HUDEP-2 (cell line): ENCODE results near the gene SLC25A26.

ENCODE experiments used
- DNase-seq, 76 experiments: peaks; one replicate each; lab custom pipeline; 2025; ENCODE audit not compliant: unreplicated experiment in 76 of 76; lab: John Stamatoyannopoulos, UW

The SLC25A26 gene

DNA sequence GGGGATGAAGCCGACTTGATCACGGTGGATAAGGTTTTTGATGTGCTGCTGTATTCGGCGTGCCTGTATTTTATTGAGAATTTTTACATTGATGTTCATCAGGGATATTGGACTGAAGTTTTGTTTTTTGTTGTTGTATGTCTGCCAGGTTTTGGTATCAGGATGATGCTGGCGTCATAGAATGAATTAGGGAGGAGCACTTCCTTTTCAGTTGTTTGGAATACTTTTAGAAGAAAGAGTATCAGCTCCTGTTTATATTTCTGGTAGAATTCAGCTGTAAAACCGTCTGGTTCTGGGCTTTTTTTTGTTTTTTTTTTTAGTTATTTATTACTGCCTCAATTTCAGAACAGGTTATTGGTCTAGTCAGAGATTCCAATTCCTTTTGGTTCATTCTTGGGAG lies 93.7 kb downstream of the SLC25A26 start:
- no peak for DNase-seq

DNA sequence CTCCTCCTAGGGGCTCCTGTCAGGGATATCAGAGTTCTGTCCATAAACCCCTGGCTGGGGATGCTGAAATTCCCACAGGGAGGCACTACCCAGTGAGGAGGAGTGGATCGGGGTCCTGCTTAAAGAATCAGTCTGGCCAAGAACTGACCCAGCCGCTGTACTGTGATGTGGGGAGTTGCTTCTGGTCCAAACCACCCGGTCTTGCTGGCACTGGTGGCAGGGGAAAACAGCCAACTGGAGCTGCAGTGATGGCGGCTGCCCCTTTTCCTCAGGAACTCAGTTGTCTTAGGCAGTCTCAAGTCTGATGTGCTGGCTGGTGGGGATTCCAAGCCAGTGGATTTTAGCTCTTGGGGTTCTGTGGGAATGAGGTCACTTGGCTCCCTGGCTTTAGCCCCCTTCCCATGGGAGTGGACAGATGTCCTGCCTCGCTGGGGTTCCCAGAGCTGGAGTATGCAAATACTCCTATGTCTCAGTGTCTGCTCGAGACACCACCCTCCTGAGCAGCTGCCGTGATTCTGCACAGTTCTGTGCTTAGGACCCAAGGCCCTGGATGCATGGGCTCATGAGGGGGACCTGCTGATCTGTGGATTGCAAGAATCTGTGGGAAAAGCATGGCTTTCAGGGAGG lies 97.1 kb downstream of the SLC25A26 start:
- no peak for DNase-seq

DNA sequence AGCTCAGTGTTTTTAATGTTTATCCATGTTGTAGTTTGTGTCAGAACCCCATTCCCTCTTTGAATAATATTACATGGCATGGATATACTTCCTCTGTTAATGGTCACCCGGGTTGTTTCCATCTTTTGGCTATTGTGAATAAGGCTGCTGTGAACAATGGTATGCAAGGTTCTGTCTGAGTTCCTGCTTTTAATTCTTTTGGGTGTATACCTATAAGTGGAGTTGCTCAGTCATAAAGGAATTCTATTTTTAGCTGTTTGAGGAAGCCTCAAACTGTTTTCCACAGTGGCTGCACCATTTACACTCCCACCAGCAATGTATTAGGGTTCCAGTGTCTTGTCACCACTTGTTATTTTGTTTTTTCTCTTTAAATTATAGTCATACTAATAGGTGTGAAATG lies 99.6 kb downstream of the SLC25A26 start:
- DNase-seq, result no peak

DNA sequence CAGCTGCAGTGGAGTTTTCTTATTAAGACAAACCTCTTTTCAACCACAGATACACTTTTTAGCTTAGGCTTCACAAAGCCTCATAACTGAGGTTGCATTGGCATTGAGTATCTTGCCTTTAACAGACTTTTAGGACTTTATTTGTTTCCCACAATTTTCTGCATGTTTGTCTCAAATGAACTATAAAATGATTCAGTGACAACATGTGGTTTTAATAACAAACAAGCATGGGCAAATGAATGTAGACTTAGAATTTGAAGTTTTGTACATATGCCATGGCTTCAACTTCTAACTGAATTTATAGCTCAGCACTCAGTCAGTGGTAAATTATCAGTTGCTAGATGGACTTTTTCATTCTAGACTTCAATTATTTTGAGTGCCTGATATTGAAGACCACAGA lies 101.6 kb downstream of the SLC25A26 start:
- DNase-seq, result no peak

DNA sequence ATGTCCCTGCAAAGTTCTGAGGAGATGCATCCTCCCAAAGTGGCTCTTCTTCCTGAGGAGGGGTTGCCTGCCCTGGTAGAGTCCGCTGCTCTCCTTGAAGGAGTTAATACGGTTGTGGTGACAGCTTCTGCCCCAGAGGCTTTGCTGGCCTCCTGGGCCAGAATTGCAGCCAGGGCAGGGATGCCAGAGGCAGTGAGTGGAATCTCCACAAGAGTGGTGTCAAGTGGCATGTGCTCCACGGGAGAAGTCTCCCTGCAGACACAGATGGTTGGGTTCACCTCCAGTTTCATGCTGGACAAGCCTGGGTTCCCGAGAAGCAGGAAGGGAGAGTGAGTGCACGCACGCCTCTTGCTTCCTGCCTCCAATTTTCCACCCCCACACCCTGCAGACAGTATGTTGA lies 105.5 kb downstream of the SLC25A26 start:
- DNase-seq, result no peak

DNA sequence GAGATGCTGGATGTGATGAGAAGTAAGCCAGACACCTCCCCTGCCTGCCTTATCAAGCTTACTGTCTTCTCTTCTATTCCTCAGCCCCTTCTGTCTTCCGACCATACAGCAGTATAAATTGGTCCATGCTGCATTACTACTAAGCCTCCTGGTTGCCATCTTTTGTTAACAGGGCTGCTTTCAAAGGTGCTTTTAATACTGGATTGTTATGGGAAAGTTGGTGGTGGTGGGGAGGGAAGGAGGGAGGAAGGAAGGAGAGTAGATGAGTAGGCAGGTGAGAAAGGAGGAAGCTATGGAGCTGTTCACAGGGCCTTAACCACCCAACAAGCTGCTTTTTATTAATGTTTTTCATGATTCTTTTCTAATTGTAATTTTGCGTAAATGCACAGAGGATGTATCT lies 114.9 kb downstream of the SLC25A26 start:
- no peak for DNase-seq

DNA sequence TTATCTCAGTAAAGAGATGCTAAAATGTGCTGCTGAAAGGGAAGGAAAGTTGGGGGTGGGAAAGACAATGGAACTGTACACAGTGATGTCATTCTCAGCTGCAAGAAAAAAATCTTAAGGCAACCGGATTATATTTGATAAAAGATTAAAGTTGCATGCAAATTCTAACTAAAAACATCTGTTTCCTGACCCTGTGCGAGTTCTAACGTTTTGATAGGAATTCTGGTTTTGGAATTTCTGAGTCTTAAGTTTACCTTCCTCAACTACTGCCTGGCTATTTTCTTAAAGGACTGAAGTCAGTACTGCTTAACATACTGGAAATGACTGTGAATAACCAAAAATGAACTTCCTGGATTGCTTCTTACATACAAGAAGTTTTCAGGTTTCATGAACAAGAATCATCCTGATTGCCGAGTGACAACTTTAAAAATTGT lies 115.5 kb downstream of the SLC25A26 start:
- no peak for DNase-seq

DNA sequence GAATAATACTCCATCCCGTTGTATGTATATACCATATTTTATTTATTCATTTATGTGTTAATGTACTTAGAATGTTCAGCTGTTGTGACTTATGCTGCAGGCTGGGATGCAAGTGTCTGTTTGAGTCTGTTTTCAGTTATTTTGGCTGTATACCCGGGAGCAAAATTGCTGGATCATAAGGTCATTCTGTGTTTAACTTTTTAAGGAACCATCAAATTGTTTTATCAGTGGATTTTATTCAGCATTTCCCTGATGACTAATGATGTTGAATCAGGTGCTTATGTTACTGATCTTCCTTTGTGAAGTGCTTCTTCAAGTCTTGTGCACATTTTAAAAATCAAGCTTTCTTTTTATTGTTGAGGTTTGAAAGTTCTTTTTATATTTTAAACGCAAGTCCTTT lies 118.1 kb downstream of the SLC25A26 start:
- DNase-seq, result no peak

DNA sequence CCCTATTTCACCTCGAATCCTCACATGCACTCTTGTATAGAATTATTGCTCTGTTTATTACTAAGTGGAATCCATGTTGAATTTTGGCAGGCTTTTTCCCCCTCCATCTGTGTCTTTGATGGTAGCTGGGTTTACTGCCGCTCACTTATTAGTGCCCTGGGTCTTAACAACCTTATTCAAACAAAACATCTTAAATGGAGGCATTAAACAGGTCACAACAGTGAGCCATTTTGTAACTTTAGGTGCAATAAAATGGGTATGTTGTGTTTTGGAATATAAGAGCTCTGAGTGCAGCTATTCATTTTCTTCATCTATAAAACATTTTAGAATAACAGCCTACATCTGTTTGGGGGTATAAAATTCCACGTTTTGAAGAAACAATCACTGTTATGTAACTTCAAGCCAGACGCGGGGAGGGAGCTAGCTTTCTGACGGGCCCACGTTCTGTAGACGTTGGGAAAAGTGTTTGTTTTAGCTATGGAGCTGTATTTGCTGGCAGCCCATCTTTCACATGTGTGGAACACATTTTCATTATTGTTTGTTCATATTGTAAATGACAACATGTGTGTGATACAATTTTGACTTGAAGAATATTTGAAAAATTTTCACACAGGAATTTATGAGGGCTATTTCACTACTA lies 122.0 kb downstream of the SLC25A26 start:
- DNase-seq, result no peak

DNA sequence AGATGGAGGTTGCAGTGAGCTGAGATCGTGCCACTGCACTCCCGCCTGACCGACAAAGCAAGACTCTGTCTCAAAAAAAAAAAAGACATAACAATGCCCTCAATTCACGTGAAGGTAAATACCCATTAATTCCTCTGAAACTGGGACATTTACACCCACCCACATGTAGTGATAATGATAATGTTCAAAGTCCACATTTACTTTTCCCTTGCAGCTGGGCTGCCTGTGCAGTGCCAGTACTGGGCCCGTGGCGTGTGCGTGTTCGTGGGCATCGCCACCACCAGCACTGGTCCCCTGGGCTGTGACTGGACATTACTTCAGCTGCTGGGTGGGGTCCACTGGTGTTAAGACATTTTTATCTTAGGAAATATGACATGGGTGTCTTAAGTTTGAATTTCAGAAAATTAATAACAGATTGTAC lies 123.6 kb downstream of the SLC25A26 start:
- no peak for DNase-seq

DNA sequence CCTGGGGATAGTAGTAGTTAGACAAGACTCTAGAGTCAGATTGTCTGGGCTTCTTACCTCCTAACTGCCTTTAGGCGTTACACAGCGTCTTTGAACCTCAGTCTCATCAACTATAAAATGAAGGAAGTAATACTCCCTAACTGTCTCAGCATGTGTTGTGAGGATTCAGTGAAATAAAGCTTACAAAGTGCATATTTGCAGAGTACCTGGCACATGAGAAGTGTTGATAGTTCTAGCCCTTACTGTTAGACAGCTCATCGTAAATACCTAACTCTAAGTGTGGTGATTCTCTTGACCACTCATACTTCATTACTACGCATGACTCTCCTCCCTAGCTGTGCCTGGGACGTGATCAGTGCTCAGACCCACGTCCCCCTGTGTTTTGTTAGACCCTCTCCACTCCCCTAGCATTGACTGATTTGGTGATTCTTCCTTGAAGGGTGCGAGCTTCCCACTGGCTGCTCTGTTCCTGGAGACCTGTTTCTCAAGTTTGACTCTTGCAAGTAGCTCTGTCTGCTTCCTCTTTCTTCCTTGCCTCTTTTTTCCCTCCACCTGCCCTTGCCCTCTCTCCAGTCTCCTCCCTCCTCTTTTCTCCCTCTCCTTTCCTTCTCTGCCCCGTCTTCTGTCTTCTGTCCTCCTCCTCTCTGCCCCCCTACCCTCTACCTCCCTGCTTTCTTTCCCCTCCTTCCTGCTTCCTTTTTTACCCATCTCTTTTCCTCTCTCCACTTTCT lies 124.2 kb downstream of the SLC25A26 start:
- no peak for DNase-seq

DNA sequence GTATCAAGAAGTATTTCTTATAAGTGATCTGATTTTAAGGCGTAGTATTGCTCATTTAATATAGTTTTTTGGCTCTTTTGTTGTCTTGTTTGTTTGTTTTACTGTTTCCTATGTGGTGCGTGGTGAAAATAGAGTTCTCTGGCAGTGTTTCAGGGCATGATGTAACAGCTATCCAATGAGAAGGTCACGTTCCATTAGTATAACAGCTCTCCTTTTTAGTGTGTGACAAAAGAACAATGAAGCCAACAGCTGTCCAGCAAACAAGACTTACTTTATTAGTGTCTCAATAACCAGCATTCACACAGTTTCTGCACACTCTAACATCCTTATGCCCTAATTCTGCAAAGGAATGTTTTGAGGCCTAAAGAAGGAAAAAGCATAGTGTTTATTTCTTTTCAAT lies 127.9 kb downstream of the SLC25A26 start:
- DNase-seq, result no peak

DNA sequence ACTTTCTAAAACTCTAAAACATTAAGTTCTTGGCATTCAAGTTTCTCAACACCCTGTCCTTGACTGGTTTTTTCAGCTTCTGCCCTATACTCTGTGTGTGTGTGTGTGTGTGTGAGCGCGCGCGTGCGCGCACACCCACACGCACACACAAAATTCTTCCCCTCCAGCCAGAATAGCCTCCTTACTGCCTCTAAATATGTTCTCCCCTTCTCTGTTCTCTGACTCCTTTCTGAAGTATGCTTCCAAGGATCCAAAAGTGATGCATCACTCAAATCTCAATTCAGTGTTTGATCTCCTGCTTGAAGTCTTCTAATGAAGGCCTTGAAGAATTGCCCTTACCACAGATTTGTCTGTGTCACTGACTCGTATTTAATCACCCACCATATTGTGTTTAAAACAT lies 129.8 kb downstream of the SLC25A26 start:
- DNase-seq, result no peak

DNA sequence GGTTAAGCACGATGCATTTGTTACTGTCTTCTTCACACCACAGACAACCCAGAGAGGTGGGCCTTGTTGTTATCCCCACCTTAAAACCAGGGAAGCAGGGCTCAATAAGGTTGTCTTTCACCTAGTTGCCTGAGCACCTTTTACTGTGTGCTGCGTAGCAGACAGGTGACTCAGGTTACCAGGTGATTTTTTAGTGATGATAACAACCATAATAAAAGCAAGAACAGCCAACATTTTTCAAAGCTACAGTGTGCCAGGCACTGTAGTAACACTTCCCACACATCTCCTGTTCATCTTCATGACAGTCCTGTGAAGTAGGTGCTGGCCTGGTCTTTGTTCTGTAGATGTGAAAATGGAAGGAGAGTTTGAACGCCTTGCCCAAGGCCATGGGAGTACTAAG lies 132.2 kb downstream of the SLC25A26 start:
- no peak for DNase-seq

DNA sequence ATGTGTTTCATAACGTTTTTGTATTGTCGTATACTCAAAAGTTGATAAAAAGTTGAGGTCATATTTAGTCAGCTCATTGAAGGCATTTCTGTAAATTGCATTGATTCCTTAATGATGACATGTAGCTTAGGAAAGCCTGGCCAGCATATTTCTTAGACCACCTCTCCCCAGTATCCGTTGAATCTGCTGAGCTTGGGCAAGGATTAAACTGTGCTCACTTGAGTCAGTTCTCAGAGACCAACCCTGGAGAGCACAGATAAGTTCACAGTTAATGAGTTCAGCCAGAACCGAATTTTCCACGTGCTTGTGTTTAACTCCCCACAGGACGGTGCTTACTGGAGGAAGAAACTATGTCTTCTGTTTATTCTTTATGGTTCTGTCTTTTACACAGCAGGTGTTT lies 132.7 kb downstream of the SLC25A26 start:
- DNase-seq, result peak in 8 of 76 experiments; percentile 10 to 47 (median 23)

DNA sequence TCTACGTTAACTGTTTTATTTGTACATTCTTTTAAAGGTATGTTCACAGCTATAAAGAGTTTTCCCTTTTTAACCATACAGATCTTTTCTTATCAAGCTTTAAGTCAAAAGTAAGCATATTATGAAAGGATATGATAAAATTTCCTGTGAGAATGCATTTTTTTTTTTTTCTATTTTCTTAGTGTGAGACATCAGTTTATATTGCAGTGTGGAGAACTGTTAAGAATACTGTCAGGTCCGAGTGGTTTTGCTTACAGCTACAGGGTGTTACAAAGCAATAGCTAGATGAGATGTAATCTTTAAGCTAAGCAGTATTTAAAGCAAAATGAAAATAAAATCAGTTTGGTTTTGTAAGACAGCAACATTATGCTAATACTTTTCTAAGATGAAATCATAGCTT lies 133.2 kb downstream of the SLC25A26 start:
- no peak for DNase-seq

DNA sequence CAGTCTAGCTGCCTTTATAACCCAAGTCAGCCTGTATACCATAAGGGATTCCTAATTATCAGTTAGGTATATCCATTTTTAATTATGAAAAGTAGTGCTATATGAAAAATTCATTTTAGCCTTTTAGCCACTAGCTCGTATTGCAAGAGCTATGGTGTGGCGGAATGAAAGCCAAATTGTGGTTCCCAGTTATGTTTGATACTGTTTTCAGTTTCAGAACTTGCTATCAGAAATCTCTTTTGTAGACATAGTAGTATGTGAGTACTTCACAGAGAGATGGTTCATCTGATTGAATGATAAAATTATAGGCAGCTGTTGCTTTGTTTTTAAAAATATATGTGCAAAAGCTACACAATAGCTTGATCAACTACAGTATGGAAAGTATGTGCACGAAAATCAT lies 134.6 kb downstream of the SLC25A26 start:
- DNase-seq, result no peak

DNA sequence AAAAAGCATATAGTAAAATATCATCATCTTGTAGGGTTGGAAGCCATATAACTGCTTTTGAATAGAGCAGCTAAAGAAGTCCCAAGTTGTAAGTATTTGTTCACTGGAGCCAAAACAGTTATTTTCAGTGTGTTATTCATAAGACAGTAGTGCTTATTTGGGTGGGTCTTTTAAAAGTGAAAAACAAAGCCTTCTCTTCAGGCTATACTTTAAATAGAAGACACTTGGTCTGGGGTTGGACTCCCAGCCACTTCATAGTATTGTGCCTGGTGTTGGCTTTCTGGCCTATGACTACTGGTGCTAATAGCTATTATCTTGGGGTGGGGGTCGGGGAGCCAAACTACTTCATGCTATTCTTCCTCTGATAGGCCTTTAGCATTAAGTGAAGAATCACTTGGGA lies 135.2 kb downstream of the SLC25A26 start:
- no peak for DNase-seq

DNA sequence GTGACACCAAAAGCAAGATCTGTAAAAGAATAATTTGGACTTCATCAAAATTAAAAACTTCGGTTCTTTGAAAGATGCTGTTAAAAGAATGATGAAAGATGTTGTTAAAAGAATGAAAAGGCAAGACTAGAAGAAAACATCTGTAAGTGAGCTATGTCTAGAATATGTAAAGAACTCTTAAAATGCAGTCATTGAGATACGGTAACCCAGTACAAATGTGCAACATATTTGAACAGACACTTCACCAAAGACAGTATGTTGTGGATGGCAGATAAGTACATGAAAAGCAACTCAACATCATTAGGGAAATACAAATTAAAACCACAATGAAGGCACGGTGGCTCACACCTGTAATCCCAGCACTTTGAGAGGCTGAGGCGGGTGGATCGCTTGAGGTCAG lies 140.6 kb downstream of the SLC25A26 start:
- DNase-seq, result no peak

DNA sequence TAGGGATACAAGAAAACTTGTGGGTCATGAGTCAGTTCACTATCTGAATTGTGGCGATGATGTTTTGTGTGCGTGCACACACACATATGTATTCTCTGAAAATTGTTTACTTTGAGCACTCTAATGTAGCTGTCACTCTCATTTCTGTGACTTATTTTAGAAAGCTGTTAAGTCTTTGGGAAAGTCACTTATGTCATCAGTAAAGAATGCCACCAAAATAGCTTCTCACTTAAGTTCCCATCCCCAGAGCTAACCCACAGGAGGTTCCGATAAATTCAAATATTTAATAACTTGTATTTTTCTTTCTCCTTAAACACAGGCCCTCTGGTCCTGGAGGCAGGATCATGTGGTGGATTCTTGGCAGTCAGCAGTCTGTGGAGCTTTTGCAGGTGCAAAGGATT lies 141.7 kb downstream of the SLC25A26 start:
- DNase-seq, result no peak

DNA sequence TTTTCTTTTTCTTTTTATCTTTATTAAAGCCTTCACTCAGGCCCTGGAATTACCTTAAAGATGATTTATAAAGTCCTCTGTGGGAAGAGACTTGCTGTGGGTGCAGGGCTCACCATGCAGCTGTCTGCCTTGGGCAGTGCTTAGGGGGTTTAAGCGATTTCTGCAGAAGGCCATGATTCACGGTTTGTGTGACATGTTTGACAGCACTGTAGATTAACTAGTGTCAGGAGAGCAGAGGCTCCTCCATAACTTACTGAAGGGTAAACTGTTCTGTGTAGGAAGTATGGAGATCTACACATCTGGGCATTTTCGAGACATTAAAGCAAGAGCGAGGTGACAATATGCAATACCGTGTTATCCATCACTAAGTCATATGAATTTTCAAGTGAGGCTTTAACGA lies 142.3 kb downstream of the SLC25A26 start:
- DNase-seq, result no peak

DNA sequence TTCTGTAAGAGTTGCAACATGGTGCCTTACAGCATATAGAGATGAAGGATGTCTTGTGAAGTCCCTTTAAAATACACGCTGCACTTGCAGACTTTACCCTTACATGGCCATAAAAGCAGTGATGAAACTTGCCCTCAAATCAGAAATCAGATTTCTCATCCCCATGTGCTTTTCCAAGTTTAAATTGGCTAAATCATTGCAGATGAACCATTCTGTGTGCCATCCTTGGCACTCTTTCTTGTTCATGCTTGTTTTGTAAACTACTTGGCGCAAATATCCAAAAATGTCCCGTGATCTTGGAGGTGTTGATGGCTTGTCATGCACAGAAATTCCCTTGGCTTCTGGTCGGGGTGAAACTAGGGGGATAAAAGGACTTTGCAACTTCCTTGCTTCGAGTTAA lies 144.3 kb downstream of the SLC25A26 start:
- DNase-seq, result no peak
